HG03521 (cell line): ENCODE results near the gene INTS15.

Experiments used
- ATAC-seq: cut with Tn5 transposase; IDR thresholded peaks from one replicate; pipeline ENCODE4 v1.9.1; 2021; ENCODE audit warnings: mild to moderate bottlenecking, moderate library complexity; ENCODE audit not compliant: unreplicated experiment

The INTS15 gene

DNA sequence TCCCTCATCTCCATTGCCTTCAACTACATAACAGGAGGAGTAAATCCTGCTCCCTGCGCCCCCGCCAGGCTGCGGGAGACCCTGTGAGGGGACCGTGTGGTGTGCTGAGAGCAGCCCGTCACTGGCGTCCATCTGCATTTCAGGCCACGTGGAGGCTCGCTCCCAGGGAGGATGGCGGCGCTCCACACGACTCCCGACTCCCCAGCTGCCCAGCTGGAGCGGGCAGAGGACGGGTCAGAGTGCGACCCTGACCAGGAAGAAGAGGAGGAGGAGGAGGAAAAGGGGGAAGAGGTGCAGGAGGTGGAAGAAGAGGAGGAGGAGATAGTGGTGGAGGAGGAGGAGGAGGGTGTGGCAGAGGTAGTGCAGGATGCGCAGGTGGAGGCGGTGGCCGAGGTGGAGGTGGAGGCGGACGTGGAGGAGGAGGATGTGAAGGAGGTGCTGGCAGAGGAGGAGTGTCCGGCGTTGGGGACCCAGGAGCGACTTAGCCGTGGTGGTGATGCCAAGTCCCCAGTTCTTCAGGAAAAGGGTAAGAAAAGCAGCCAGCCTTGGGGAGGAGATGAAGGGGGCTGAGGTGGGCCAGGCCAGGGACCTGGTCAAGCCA, 52.5 kb downstream of the INTS15 start:
- no peak for ATAC-seq

DNA sequence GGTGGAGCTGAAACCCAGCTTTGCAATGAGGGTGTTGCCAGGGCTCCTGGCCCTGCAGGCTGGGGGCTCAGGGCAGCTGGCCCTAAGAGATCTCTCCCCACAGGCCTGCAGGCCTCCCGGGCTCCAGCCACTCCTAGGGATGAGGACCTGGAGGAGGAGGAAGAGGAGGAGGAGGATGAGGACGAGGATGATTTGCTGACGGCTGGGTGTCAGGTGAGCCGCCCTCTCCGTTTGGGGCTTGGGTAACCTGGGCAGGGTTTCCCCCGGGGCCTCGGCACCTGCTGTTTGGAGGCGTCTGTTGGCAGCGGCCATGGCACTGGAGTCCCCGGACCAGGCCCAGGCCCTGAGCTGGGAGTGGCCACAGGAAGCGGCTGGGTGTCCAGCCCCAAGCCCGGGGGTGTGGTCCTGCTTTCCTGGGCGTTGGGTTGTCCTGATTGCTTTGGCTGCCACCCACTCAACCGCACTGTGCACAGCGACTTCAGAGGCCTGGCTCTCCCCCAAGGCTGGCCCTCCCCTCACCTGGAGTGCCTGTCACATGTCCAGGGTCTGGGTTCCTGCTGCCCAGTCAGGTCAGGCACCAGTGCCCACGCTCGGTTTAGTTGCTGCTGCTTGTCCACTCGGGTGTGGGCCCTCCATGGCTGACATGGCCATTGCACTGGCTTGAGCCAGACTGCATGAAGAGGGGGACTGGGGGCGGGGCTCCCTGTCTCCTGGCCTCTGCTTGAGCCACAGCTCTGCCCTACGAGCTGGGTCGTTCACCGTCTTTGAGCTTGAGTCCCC, 53.2 kb downstream of the INTS15 start:
- ATAC-seq = no peak

DNA sequence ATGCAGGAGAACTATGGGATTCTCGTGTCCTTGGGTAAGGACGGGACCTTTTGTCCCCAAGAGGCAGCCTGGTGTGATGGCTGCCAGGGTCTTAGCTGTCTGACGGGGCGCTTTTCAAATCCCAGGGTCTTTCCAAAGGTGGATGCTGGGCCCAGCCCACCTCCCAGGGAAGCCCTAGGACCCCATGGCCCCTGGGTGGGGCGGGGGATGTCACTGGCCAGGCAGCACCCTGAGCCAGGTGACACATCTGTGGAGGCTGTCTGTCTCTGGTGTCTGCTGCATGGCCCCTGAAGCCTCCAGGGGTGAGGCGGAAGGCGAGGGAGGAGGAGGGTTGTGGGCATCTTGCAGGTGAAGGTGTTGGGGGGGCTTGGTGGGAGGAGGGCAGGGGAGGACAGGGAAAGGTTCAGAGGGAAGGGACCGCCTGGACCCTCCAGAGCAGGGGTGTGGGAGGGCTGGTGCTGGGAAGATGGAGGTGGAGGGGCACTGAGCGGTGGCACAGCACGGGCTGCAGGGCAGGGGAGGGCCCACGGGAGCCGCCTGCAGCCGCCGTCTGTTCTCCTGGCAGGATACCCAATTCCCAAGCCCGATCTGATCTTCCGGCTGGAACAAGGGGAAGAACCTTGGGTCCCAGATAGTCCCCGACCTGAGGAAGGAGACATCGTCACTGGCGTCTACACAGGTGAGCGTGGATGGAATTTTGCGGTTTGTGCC, 54.2 kb downstream of the INTS15 start:
- ATAC-seq = no peak

DNA sequence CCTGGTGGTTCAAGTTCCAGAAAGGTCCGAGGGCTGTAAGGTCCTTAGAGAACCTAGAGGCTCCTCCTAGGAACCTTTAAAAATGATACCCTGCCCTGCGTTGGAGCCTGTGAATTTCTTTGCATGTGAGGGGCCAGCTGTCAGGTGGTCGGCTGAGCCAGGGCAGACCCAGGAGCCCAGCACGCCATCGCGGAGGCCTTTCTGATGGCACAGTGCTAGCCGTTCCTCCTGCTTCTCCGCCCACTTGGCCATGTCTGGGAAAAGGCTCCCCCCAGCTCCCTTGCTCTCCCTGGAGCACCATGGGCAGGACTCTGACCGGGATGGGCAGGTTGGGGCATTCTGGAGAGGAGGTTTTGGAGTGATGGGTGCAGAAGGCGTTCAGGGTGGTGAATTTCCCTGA, 54.9 kb downstream of the INTS15 start:
- no peak for ATAC-seq

DNA sequence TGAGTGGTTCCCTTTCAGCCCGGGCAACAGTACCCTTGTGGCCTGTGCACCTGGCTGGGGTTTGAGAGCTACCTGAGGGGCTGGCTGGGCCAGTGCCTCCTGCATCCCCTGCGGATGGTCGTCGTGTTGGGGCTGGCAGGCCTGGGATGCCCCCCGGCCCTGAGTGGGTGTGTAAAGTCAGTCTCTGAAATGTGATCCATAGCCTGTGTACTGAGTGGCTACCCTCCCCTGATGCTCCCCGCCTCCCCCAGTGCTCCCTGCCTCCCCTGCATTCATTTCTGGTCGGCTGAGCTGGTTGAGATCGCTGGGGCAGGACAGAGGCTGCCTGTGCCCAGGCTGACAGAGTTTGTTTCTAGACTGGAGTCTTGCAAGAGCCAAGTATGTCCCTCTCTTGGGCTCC, 56.6 kb downstream of the INTS15 start:
- no peak for ATAC-seq

DNA sequence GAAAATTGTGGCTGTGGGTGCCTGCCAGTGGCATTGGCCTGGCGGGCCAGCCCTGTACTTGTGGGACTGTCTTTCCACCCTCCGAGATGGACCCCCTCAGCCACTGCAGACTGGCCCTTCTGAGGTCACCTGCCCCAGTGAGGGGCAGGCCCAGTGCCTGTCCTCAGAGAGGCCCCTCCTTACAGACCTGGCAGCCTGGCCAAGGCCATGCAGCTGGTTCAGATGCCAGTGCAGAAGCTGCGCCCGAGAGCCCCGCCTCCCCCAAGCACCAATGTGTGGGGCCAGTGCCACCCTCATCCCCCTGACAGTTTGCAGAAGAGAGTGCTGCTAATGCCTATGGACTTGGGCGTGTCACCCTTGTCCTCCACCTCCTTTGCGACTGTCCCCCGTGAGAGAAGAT, 57.3 kb downstream of the INTS15 start:
- no peak for ATAC-seq

DNA sequence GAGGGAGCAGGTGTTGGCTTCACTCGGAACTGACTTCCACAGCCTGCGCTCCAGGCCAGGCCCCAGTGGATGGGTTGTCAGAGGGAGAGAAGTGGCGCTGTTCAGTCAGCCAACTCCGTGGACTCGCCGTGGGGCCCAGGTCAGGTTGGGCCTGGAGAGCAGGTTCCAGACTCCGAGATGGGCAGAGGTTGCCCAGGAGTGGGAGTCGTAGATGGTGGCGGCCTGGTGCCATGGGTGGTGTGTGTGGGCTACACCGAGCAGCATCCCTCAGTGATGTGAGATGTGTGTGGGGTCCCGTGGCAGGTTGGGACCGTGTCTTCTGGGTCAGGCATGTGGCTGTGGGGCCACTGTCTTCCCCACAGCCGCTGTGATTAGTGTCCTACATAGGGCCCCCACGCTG, 57.7 kb downstream of the INTS15 start:
- no peak for ATAC-seq

DNA sequence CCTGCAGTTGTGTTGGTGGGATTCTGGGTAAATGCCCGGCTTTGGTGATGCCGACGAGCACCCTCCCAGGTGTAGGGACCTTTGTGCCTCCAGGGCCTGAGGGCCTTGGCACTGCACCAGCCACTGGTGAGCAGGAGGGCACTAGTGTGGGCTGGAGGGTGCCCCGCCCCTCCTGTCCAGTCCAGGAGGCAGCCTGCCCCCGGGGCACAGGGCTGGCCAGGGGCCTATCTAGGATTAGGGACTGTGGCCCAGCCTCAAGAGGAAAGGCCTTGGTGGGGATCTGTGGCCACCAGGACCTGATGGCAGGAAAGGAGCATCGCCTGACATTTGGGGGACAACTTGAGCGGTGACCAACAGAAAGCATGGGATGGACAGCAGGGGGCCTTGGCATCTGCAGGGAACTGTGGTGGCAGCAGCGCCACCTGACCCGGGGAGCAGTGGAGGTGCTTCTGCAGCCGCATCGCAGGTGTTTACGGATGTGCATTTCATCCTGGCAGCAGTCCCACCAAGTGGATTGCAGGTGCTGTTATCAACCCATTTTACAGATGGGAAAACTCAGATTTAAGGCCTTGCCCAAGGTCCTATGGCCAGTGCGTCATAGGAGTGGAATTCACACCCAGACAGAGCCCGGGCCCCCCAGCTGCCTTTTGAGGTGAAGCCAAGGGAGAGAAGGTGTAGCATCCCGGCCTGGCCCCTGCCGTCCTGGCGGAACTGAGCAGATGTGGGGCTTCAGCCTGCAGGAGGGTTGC, 58.4 kb downstream of the INTS15 start:
- no peak for ATAC-seq

DNA sequence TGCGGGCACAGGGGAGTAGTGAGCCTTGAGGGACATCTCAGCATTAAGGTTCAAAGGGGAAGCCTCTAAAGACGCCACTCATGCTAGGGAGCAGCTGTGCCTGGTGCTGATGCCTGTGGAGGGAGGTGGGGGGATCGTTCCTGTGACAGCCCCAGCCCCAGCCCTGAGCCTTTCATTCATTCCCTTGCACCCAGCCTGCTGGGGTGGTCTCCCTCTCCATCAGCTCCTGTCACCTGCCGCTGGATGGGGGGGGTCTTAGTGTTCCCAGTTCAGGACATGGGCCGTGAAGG, 58.9 kb downstream of the INTS15 start:
- ATAC-seq = no peak

DNA sequence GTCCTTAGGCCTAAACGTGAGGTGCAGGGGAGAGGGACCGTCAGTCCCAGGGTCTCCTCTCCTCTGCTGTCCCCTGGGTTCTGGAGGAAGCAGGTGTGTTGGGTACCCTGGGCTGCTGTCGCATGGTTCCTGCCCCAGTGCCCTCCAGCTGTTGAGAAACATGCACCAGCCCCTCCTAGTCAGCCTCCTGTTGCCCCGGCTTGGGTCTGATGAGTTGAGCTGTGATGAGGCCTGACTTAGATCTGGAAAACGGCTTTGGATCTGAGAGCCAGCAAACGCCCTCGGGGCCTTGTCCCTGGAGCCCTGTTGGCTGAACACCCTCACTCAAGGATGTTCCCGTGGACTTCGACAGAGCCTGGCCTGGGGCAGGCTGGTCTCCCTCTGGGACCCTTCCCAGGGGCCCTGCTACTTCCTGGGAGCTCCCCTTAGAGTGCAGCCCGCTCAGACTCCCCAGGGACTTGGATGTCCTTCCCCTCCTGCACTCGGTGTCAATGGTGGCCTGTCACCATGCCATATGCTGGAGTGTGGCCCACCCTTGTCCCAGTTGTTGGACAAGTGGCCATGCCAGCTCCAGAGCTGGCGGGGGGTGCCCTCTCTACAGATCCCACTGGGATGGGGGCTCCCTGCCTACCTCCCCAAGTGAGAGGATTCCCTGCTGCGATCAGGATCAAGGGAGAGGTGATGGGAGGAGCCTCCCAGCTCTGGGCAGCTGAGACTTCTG, 59.6 kb downstream of the INTS15 start:
- no peak for ATAC-seq

DNA sequence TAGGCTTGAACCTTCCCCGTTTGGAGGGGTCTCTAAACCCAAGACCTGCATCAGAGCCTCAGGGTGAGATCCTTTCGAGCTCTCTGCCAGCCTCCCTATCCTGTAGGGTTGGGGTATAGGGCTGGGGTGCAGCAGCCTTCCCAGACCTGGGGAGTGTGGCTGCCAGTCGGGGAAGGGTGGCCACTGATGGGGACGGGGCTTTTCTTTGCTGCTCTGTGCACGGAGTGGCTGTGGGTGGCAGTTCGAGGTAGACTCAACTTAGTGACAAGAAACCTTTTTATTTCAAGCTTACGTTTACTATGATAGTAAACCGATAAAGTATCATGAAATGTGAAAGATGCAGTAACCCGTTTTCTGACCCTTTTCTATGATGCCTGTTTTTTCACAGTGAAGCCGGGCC, 60.3 kb downstream of the INTS15 start:
- no peak for ATAC-seq

DNA sequence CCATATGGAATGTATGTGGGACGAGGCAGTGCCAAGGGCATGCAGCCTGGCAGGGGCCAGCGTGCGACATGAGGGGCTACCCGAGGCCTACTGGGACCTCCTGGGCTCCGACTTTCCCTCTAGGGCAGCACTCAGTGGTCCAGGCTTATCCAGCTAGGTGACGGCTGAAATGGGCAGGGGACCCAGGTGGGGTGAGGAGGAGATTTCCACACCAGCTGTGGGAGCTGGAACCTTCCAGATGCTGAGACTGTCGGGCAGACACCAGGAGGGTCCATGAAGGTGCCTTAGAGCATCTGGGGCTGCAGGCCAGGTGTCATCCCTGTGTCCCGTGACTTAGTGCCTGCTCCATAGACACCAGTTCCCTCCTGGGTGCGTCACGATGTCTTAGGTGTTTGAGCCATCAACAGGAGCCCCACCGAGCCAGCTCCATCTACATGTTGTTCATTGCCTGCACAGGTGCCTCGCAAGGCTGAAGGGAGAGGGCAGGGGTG, 60.7 kb downstream of the INTS15 start:
- ATAC-seq = no peak

DNA sequence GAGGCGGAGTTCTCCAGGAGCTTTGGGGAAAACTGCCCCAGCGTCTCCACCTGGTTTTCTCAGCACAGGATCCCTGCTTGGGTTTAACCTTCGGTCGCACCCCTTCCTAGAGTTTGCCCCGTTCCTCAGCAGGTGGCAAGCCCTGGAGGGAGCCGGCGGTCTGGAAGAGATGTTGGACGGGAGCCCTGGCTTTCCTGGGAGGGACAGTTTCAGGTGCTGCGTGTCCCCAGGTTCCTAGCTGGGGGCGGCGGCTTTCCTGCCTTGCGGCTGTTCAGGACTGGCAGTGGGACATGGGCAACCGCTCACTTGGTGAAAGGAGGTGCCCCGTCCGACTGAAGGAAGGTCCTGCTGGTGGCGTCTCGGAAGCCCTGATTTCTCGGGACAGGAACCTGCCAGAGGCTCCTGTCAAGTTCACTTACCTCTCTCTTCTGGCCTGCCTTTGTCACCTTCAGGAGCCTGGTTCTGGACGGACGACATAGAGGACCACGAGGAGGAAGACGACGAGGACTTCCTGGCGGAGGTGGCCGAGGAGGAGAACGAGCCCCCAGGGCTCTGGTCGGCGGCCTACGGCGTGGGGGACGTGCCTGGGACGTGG, 62.1 kb downstream of the INTS15 start:
- ATAC-seq = no peak

DNA sequence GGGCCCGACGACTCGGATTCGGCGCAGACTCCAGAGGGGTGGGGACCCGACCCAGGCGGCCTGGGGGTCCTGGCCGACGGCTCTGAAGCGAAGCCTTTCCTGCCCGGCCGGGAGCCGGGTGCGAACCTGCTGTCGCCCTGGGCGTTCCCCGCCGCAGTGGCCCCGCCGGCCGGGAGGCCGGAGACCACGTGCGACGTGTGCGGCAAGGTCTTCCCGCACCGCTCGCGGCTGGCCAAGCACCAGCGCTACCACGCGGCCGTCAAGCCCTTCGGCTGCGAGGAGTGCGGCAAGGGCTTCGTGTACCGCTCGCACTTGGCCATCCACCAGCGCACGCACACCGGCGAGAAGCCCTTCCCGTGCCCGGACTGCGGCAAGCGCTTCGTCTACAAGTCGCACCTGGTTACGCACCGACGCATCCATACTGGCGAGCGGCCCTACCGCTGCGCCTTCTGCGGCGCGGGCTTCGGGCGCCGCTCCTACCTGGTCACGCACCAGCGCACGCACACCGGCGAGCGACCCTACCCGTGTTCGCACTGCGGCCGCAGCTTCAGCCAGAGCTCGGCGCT, 62.7 kb downstream of the INTS15 start:
- ATAC-seq = no peak

DNA sequence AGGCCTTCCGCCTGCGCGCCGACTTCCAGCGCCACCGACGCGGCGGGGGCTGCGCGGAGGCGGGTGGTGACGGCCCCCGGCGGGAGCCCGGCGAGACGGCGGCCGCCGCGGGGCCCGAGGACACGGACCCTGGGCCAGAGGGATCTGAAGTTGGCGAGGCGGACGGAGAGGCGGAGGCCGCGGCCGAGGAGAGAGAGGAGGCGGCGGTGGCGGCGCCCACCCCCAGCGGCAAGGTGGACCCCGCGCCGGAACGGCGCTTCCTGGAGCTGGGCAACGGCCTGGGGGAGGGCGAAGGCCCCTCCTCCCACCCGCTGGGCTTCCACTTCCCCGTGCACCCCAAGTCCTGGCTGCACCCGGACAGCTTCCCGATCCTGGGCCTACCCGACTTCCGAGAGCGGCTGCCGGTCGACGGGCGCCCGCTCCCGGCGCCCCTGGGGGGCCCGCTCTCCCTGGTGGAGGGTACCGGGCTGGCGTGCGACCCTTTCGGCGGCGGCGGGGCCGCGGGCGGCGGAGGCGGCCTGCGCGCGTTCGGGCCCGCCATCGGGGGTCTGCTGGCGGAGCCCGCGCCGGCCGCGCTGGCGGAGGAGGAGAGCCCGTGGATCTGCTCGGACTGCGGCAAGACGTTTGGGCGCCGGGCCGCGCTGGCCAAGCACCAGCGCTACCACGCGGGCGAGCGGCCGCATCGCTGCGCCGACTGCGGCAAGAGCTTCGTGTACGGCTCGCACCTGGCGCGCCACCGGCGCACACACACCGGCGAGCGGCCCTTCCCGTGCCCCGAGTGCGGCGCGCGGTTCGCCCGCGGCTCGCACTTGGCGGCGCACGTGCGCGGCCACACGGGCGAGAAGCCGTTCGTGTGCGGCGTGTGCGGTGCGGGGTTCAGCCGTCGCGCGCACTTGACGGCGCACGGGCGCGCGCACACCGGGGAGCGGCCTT, 63.5 kb downstream of the INTS15 start:
- ATAC-seq = no peak

DNA sequence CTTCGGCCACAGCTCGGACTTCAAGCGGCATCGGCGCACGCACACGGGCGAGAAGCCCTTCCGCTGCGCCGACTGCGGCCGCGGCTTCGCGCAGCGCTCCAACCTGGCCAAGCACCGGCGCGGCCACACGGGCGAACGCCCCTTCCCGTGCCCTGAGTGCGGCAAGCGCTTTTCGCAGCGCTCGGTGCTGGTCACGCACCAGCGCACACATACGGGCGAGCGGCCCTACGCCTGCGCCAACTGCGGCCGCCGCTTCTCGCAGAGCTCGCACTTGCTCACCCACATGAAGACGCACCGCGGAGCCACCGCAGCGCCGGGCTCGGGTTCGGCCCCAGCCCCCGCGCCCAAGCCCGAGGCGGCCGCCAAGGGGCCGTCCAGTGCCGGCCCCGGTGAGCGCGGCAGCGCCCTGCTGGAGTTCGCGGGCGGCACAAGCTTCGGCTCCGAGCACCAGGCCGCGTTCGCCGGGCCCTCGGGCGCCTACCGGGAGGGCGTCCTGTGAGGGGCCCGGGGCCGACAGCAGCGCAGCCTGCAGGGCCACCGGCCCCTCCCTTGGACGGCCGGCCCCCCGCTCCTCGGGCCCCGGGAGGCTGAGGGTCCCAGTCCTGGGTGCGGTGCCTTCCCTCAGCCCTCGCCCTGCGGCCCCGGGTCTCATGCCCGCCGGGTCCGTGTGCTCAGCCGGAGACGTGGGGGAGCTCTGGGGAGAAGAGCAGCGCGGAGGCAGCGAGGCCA, 64.5 kb downstream of the INTS15 start:
- no peak for ATAC-seq

DNA sequence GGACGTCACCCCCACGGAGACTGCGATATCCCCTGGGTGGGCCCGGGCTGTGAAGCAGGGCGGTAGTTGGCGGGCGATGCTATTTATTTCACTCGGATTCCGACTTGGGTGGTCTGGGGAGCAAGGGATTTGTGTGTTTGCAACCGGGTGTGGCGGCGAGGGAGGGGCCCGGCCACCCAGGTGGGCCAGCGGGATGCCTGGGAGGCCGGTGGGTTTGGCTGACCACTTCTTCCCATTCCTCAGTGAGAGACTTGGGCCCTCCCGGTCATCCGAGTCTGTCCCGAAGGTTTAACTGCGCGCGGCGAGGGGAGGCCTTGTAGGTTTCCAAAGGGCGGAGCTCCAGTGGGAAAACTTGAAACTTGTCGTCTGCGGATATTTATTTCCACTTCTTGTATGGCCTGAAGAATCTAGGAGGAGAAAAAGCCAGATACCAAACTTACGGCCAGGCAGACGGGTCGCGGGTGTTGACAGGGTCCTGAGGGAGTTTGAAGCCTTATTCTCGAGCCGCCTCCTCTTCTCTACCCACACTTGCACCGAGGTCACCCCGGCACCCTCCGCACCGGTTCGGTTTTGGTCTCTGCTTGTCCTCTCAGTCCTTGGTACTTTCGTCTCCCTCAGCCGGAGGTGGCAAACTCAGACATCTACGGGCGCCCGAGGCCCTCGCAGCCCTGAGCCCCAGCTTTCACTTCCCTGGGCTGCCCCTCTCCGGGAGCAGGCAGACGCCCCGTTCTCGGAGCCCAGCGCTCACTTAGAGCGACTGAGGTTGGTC, 65.2 kb downstream of the INTS15 start:
- no peak for ATAC-seq
